PFSK-1 (cell line): ENCODE results near the gene NSUN6.

Experiments used
- POLR2AphosphoS5 ChIP-seq: IDR thresholded peaks from 2 replicates; pipeline ENCODE4 v1.6.1; 2012; ENCODE audit warnings: low read depth, mild to moderate bottlenecking, control low read depth, low read length, moderate library complexity
- SIN3A ChIP-seq: IDR thresholded peaks from 2 replicates; pipeline ENCODE4 v1.6.1; 2012; ENCODE audit warnings: mild to moderate bottlenecking, low read length, moderate library complexity, borderline replicate concordance; ENCODE audit not compliant: insufficient read depth
- TAF1 ChIP-seq: IDR thresholded peaks from 2 replicates; pipeline ENCODE4 v1.6.1; 2012; ENCODE audit warnings: low read length, control low read depth, borderline replicate concordance; ENCODE audit not compliant: insufficient read depth
- TF ChIP-seq, protein P1 (sequence below), 2 experiments: IDR thresholded peaks; 2 replicates each; pipeline versions ENCODE4 v1.6.1 to v1.8.0; 2011 to 2012; ENCODE audit warnings: low read depth in 2 of 2, low read length in 2 of 2, control low read depth in 1 of 2, inconsistent platforms in 1 of 2, mild to moderate bottlenecking in 1 of 2, moderate library complexity in 1 of 2; ENCODE audit not compliant: insufficient read depth in 1 of 2

DNA sequence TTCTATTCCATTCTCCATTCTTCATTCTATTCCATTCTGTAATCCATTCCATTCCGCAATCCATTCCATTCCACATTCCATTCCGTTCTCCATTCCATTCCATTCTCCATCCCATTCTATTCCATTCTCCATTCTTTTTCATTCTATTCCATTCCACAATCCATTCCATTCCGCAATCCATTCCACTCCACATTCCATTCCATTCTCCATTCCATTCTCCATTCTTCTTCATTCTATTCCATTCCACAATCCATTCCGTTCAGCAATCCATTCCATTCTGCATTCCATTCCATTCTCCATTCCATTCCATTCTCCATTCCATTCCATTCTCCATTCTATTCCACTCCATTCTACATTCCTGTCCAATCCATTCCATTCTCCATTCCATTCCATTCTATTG, 85.2 kb downstream of the NSUN6 start:
- TF ChIP-seq POLR2AphosphoS5 (no peak), SIN3A (no peak), TAF1 (no peak)
- TF ChIP-seq, protein P1, sequence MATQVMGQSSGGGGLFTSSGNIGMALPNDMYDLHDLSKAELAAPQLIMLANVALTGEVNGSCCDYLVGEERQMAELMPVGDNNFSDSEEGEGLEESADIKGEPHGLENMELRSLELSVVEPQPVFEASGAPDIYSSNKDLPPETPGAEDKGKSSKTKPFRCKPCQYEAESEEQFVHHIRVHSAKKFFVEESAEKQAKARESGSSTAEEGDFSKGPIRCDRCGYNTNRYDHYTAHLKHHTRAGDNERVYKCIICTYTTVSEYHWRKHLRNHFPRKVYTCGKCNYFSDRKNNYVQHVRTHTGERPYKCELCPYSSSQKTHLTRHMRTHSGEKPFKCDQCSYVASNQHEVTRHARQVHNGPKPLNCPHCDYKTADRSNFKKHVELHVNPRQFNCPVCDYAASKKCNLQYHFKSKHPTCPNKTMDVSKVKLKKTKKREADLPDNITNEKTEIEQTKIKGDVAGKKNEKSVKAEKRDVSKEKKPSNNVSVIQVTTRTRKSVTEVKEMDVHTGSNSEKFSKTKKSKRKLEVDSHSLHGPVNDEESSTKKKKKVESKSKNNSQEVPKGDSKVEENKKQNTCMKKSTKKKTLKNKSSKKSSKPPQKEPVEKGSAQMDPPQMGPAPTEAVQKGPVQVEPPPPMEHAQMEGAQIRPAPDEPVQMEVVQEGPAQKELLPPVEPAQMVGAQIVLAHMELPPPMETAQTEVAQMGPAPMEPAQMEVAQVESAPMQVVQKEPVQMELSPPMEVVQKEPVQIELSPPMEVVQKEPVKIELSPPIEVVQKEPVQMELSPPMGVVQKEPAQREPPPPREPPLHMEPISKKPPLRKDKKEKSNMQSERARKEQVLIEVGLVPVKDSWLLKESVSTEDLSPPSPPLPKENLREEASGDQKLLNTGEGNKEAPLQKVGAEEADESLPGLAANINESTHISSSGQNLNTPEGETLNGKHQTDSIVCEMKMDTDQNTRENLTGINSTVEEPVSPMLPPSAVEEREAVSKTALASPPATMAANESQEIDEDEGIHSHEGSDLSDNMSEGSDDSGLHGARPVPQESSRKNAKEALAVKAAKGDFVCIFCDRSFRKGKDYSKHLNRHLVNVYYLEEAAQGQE (IDR thresholded peaks at IDR 0.05; ENCODE audit: insufficient read depth in 1 of 2, low read depth in 2 of 2, low read length in 2 of 2) = no peak
